Measurements from ENCODE around the gene DGCR6L.
"Not testable (repeated sequence)": the region's sequence is repeated elsewhere in the genome, so short reads cannot be mapped to it uniquely, and the experiment has no call there.

DGCR6L gene

DNA sequence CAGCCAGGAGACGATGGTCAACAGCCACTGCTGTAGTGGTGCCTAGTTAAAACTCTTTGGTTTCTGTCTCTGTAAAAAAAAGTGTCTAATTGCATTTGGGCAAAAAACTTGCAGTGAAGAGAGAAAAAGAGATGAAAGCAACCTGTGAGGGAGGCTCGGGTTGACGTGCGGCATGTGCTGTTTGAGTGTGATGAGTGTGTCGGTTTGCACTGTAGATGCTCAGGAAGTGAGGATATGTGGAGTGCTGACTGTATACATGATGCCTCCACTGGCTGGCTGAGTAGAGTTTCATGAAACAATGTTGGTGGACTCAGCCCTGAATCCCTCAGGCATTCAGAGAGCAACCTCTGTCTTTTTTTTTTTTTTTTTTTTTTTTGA is 4.3 kb upstream of the DGCR6L start:
- FAIRE-seq, result no peak

GRCh38 chr22:20321552-20322211 is 1.8 kb upstream of the DGCR6L start:
- not testable (repeated sequence) for FAIRE-seq

- not testable (repeated sequence) for FAIRE-seq
Observed at GRCh38 chr22:20320659-20321551, 1.0 kb upstream of the DGCR6L start.

- no peak for FAIRE-seq
Observed at GRCh38 chr22:20319041-20319744, 667 bp downstream of the DGCR6L start.

- FAIRE-seq, result not testable (repeated sequence)
Observed at GRCh38 chr22:20318043-20318688, 1.7 kb downstream of the DGCR6L start.

DNA sequence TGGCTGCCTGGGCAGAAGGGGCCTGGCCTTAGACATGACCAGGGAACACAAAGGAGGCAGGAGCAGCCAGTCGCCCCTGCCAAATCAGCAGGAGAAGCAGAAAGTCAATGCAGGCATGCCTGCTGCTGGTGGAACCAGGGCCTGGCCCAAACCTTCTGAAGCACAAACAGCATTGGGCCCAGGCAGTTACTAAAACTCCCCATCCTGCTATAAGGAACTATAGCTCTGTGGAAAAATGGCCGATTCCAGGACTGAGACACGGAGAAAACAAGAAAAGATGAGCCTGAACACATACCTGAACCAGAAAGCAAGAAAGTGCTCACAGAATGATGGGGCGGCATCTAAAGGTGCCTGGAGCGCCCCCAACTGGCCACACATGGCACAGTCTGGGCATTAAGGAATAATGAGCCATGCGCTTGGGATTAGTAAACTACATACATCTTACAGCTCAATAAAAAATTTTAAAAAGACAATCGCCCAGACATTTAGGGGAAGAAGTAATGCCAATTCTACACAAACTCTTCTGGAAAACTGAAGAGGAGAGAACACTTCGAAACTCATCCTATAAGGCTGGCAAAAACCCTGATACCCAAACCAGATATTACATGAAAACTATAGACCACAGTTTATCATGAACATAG is 2.3 kb downstream of the DGCR6L start:
- peak; percentile 81 for FAIRE-seq

DNA sequence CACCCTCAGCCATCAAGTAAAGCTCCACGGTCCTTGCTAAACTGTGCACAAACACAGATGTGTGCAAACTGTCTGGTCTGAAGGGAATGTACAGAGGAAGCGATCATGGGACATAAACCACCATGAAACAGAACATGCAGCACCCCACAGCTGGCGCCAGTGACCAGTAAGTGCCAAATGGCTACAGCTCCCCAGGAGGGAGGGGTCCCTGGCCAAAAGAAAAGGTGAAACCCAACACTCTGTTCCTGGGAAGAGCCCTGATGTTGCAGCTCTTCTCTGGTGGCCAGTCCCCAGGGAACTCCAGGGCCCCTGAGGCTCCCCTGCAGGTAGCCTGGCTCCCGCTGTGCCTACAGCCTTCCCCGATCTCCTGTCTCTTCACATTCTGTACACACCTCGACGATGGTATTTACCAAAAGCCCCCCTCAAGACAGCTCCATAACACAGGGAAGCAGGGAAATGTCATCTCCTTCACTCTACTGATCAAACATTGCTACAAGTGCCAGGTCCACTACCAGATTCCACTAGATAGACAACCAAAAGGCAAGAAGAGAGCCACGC is 2.9 kb downstream of the DGCR6L start:
- FAIRE-seq, result no peak

DNA sequence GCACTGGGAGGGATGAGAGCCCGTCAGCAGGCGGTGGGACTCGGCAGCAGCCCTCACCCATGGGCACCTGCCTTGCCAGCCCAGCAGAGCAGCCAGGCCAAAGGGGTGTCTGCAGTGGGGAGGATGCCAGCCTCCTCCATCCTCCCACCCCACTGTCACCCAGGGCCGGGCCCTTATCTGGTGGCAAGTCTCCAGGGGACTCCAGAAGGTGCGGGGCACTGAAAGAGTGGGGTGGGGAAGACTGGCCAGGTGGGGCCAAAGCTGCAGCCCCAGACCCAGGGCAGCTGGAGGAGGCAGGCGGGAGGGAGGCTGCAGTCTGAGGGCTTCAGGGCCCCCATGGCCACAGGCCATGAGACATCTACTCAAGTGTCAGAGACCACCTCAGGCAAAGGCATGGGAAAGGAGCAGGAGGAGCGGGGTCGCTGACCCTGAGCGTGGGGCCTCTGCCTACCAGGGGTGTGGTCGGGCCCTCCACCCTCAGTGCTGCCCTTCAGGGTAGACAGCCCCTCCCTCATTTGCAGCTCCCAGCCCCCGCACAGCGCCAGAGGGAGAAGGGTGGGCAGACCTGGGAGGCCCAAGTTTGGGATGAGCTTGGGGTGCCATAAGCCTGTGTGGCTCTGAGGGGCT is 3.5 kb downstream of the DGCR6L start:
- no peak for FAIRE-seq

GRCh38 chr22:20315337-20316216 is 4.3 kb downstream of the DGCR6L start:
- no peak for FAIRE-seq

DNA sequence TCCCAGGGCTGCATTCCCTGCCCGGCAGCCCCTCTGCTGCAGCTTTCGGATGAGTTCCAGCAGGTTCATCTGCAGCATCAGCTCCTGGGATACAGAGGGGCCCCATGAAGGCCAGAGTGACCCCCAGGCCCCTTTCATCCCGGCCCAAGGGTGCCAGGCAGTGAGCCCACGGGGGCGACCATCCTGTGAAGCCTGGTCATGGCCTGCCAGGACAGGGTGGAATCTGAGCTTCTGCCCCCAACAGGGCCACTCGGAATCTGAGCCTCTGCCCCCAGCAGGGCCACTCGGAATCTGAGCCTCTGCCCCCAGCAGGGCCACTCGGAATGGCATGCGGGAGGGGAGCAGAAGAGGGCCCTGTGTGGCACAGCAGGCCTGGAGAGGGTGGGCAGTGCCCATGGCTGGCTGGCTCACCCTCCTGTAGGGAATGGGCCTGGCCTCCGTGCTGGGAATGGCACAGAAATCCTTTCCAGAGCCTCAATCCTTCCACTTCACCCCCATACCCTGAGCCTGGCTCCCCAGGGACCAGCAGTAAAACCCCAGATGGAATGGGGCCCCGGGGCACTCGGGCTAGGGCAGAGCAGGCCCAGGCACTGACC is 5.0 kb downstream of the DGCR6L start:
- FAIRE-seq, result not testable (repeated sequence)

GRCh38 chr22:20314206-20314605 is 5.7 kb downstream of the DGCR6L start:
- not testable (repeated sequence) for FAIRE-seq

DNA sequence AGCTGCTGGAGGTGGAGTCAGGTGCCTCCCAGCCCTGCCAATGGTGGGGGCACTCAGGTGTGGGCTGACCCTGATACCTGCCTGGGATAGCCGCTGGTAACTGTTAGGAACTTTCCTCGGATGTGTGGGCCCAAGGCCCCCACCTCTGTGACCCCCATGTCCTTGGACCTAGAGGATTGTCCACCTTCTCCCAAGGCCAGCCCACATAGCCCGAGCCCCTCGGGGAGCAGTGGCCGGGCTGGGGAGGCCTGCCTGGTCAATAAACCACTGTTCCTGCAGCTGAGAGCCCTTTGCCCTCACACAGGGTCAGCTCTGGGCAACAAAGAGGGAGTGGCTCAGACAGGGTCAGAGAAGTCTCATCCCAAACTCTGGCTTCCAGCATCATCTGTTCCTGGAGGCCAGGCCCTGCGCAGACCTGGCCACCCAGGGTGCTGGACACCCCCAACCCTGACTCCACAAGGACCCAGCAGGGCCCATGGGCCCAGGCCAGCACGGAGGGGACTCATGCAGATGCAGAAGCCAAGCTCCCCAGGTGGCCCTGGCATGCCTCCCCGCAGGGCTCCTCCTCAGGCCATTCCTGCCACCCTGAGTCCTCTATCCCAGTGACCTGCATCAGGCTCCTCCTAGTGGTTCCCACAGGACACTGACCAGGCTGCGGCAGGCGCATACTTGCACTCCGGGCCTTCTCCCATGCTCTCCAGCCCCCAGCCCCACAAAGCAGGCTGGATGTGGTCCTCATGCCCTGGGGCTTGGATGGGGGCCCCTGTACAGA is 6.4 kb downstream of the DGCR6L start:
- not testable (repeated sequence) for FAIRE-seq

- no peak for FAIRE-seq
Observed at GRCh38 chr22:20312396-20313191, 7.3 kb downstream of the DGCR6L start.

- not testable (repeated sequence) for FAIRE-seq
Observed at GRCh38 chr22:20311249-20312062, 8.4 kb downstream of the DGCR6L start.

DNA sequence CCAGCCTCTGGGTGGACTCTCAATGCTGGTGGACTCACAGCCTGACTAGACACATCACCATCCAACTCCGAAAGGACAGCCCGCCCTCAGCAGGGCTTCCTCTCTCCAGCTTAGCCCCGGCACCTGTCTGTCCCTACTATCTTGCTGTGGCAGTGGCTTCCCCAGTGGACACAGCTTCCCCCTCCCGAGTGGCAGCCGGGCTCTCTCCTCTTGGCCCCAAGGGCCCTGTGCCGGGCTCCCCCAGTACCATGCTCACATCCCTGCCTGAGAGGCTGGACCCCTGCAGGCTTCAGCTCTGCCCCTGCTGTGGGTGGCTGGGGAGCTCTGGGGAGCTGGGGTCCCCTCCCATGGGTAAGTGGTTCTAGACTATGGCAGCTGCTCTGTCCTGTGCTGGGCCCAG is 9.1 kb downstream of the DGCR6L start:
- FAIRE-seq, result not testable (repeated sequence)

- not testable (repeated sequence) for FAIRE-seq
Observed at GRCh38 chr22:20310180-20310579, 9.7 kb downstream of the DGCR6L start.
